GM19239 (cell line): ENCODE results near the gene ALKBH4.
A peak's percentile ranks its signal among the peaks of the same experiment; 100 is the strongest.
"Not testable (repeated sequence)": the region's sequence is repeated elsewhere in the genome, so short reads cannot be mapped to it uniquely, and the experiment has no call there.

ENCODE experiments used
- DNase-seq: peaks from one replicate; pipeline ENCODE4 v3.0.0; 2011; ENCODE audit warnings: low spot score; ENCODE audit not compliant: insufficient read length
- FAIRE-seq: peaks from 2 replicates; lab custom pipeline; 2011; peaks lifted over from hg19 to GRCh38; lab: Jason Lieb, UNC

ALKBH4 gene

DNA sequence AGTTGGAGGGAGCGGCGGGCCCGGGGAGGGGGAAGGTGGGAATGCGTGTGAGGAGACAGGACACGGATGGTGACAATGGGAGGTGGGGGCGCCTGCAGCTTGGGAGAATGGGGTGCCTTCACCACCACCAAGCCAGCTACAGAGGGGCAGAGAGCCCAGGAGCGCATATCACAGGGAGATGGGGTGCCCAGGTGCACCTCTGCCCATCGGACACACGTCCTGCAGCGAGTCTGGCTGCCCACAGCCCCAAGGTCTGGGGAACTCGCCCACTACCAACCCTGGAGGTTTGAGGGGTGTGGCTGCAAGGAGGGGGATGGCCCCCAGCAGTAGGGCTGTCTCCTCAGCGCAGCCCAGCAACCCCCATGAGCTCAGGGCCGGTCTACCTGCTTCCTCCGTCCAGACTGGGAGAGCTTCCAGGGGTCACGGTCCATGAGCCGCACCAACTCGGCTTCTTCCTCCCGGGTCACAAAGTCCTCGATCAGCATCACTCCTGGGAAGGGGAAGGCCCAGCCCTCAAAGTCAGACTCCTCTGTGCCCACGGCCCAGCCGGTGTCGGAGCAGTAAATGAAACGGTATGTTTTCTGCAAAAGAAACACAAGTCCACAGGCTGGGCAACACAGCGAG is 5.3 kb downstream of the ALKBH4 start:
- FAIRE-seq (no peak), DNase-seq (no peak)

DNA sequence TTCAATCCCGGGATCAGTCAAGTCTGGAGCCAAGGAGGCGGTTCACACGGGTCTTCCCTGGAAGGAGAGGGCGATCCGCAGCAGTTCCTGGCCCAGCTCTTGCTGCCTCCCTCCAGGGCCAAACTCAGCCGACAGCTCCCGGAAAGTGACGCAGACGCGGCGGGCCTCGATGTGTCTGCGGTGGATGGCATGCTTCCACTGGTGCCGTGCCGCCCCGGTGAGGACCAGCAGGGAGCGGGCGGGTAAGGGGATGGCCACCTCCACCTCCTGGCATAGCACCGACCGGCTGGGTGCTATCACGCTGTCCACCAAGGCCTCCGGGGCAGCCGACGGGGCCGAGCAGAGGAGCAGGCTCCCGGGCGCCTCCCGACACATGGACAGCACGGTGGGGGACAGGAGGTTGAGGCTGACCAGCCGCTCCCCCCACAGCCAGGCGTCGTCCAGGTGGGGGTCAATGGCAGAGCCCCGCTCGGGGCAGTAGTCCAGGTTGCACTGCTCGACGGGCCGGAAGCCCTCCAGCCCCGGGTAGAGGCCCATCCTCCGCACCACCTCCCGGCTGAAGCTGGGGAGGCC is 7.2 kb downstream of the ALKBH4 start:
- FAIRE-seq = no peak
- DNase-seq = no peak

DNA sequence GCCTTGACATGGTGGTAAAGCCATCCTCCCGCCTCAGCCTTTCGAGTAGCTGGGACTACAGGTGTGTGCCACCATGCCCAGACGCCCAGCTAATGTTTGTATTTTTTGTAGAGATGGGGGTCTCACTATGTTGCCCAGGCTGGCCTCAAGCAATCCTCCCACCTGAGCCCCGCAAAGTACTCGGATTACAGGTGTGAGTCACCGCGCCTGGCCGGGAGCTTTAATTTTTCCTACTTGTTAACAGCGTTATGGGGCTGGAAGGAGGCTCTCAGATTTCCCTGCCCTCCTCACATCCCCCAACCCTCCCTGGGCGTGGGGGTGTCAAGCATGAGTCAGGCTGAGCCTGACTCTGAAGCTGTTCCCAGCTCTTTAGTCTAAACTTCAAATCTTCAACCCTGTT is 8.3 kb downstream of the ALKBH4 start:
- FAIRE-seq (no peak), DNase-seq (no peak)

DNA sequence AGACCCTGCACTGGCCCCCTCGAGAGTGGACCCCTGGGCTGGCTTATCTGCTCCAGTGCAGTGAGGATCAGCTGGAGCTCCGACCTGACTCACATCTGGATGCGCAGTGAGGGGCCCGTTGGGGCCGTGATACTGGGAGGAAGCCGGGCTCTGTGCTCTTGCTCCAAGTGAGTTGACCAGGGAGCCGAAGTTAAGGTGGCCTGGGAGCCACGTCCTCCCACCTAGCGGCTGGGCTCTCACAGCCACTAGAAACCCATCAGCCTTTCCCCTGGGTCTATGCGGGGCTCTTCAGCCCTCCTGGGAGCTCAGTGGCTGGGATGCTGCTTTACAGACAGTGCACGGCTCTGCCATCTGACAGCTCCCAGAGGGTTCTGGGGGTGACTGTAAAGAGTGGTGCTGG is 9.1 kb downstream of the ALKBH4 start:
- FAIRE-seq = no peak

GRCh38 chr7:102454932-102455331 is 9.7 kb downstream of the ALKBH4 start:
- not testable (repeated sequence) for DNase-seq, FAIRE-seq

More for the DNA sequence above, 9.1 kb downstream of the ALKBH4 start:
- DNase-seq = no peak

GRCh38 chr7:102454468-102454867 is 10.2 kb downstream of the ALKBH4 start:
- FAIRE-seq = no peak
- DNase-seq = no peak

GRCh38 chr7:102453319-102453718 is 11.3 kb downstream of the ALKBH4 start:
- DNase-seq (no peak), FAIRE-seq (no peak)

DNA sequence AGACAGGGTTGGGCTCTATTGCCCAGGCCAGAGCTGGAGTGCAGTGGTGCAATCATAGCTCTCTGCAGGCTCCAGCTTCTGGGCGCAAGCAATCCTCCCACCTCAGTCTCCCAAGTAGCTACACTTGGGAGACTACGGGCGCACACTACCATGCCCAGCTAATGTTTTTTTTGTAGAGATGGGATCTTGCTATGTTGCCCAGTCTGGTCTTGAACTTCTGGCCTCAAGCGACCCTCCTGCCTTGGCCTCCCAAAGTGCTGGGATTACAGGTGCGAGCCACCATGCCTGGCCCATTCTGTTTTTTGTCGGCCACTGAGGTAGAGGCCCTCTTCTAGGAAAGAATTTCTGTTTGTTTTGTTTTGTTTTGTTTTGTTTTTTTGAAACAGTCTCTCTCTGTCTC is 12.2 kb downstream of the ALKBH4 start:
- DNase-seq (no peak), FAIRE-seq (no peak)

- FAIRE-seq (no peak), DNase-seq (no peak)
Measured at GRCh38 chr7:102451371-102452054, 13.2 kb downstream of the ALKBH4 start.

DNA sequence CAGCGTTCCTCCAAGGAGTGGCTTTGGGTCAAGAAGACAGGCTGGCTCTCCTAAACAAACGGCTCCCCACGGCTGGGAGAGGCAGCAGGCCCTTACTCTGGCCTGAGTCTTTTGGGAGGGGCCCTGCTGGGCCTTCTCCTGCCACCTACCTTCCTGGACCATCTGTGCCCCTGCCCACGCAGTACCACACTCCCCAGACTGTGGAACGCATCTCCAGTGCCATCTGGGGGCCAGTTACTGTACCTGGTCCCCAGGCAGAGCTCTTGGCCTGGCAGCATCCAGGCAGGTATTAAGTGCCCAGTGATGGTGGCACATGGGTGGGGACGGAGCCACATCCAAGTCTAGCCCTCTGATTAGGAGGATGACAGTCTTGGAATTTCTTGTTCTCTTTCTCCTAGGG is 14.4 kb downstream of the ALKBH4 start:
- FAIRE-seq (no peak), DNase-seq (no peak)

GRCh38 chr7:102449136-102449535 is 15.5 kb downstream of the ALKBH4 start:
- no peak for FAIRE-seq
- no peak for DNase-seq

- DNase-seq (no peak), FAIRE-seq (no peak)
Measured at GRCh38 chr7:102447311-102447710, 17.4 kb downstream of the ALKBH4 start.

- FAIRE-seq (no peak), DNase-seq (no peak)
Measured at GRCh38 chr7:102446387-102447156, 18.1 kb downstream of the ALKBH4 start.

GRCh38 chr7:102445674-102446071 is 19.0 kb downstream of the ALKBH4 start:
- no peak for DNase-seq
- no peak for FAIRE-seq

DNA sequence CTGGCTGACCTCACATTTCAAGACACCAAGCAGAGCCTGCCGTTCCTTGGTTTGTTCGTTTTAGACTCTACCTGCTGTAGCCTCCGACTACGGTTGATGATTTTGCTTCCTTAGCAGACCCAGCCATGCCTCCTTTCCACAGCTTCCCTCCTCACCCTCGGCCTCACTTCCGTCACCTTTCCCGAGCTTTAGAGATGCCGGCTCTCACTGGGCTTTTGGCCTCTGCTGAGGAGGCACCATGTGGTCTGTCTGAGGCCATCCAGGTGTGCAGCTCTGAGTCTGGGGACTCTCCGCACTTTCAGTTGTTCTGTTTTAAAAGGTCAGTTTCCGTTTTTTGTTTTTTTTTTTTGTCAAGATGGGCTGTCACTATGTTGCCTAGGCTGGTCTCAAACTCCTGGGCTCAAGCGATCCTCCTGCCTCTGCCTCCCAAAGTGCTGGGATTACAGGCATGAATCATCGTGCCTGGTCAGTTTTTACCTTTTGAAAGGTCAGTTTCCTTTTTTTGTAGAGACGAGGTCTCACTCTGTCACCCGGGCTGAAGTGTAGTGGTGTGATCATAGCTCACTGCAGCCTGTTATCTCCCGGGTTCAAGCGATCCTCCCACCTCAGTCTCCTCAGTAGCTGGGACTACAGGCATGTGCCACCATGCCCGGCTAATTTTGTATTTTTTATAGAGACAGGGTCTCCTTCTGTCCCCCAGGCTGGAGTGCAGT is 19.5 kb downstream of the ALKBH4 start:
- DNase-seq (no peak), FAIRE-seq (peak; percentile 96)

GRCh38 chr7:102439963-102440795 is 24.5 kb downstream of the ALKBH4 start:
- DNase-seq (no peak), FAIRE-seq (no peak)

- DNase-seq (no peak), FAIRE-seq (no peak)
Measured at GRCh38 chr7:102436118-102436517, 28.5 kb downstream of the ALKBH4 start.

- no peak for DNase-seq
- FAIRE-seq = peak; percentile 76
Measured at GRCh38 chr7:102434039-102434486, 30.6 kb downstream of the ALKBH4 start.
